Smooth muscle cell (in vitro differentiated cells): ENCODE data around the gene FAM9C. TPM values are rescaled to one million over a fixed set of nuclear protein-coding genes. Genes with fewer than 3 reads are reported as not detected.
"Not testable (repeated sequence)": the region's sequence is repeated elsewhere in the genome, so short reads cannot be mapped to it uniquely, and the experiment has no call there.

ENCODE experiments used
- DNase-seq: peaks from one replicate; lab custom pipeline; 2025; ENCODE audit not compliant: unreplicated experiment; lab: John Stamatoyannopoulos, UW
- H2AFZ ChIP-seq: fragments of 200-600 bp; sonication (generic); 2 replicates; pipeline ENCODE4 v1.6.0; 2016; ENCODE audit warnings: antibody characterized with exemption, low read depth, mild to moderate bottlenecking
- H3F3A ChIP-seq: fragments of 200-600 bp; sonication (generic); 2 replicates; pipeline ENCODE4 v1.6.0; 2017; ENCODE audit warnings: antibody characterized with exemption, low read depth
- H3K27ac ChIP-seq: fragments of 200-600 bp; sonication (generic); 2 replicates; pipeline ENCODE4 v1.5.1; 2016; ENCODE audit warnings: low read depth, mild to moderate bottlenecking
- H3K27me3 ChIP-seq: fragments of 200-600 bp; sonication (generic); 2 replicates; pipeline ENCODE4 v1.6.1; 2016; ENCODE audit warnings: low read depth, mild to moderate bottlenecking
- H3K36me3 ChIP-seq: fragments of 200-600 bp; sonication (generic); 2 replicates; pipeline ENCODE4 v1.5.1; 2016; ENCODE audit warnings: low read depth
- H3K4me1 ChIP-seq: fragments of 200-600 bp; sonication (generic); 2 replicates; pipeline ENCODE4 v1.5.1; 2016; ENCODE audit warnings: low read depth
- H3K4me2 ChIP-seq: fragments of 200-600 bp; sonication (generic); 2 replicates; pipeline ENCODE4 v1.6.0; 2016; ENCODE audit warnings: mild to moderate bottlenecking
- H3K4me3 ChIP-seq: fragments of 200-600 bp; sonication (generic); 2 replicates; pipeline ENCODE4 v1.5.1; 2016; ENCODE audit warnings: mild to moderate bottlenecking
- H3K79me2 ChIP-seq: fragments of 200-600 bp; sonication (generic); 2 replicates; pipeline ENCODE4 v1.6.0; 2016; ENCODE audit warnings: low read depth, mild to moderate bottlenecking
- H3K9ac ChIP-seq: fragments of 200-600 bp; sonication (generic); 2 replicates; pipeline ENCODE4 v1.6.0; 2016; ENCODE audit warnings: low read depth
- H3K9me3 ChIP-seq: fragments of 200-600 bp; sonication (generic); replicated peaks from 2 replicates; pipeline ENCODE4 v1.5.1; 2016; ENCODE audit warnings: low read depth
- H4K20me1 ChIP-seq: fragments of 200-600 bp; sonication (generic); 2 replicates; pipeline ENCODE4 v1.6.0; 2016; ENCODE audit warnings: low read depth
- CTCF ChIP-seq: fragments of 200-600 bp; sonication (generic); IDR thresholded peaks from 2 replicates; pipeline ENCODE4 v1.5.1; 2017; ENCODE audit warnings: borderline replicate concordance, mild to moderate bottlenecking, antibody characterized with exemption; ENCODE audit not compliant: insufficient read depth, poor library complexity, severe bottlenecking
- WGBS: methylation state at CpG from one replicate; pipeline ENCODE4 v1.1.7; 2016; ENCODE audit warnings: low lambda C conversion rate; 5-methylcytosine and 5-hydroxymethylcytosine counted together
- polyA plus RNA-seq: library from polyadenylated mRNA; unstranded; fragments of >200 nt; fragmentation: Nextera tagmentation; extraction: Ambion mirVana; gene quantifications from 2 replicates; pipeline ENCODE4 v1.2.1, GENCODE V29; 2016
- total RNA-seq: library from RNA; depleted of rRNA; stranded (reverse); fragments of >200 nt; gene quantifications from 2 replicates; pipeline ENCODE4 v1.2.3, GENCODE V29; 2014

Gene FAM9C
- total and polyA plus RNA-seq, 2 experiments from 2014 or later, result not detected

DNA sequence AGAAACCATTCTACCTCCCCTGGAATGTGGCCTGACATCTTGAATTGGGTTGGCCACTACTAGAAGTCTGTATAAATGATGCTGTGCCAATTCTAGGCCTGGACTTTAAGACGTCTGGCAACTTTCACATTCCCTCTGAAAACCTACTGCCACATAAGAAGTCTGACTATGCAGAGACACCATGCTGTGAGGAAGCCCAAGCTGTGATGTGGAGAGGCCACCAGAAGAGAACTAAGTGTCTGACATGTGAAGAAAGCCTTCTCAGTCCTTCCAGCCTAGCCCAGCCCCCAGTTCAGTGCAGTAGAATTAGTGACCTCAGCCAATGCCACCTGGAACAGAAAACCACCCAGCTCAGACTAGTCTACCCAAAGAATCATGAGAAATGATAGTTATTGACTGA, 24.2 kb upstream of the FAM9C start:
- WGBS, result 96% methylated on average over 1 of the region's 1 CpG
- Histone ChIP-seq H3K4me3 (no peak overlapping the region), H3K27me3 (no peaks in the 10 kb centered on the region), H3K4me1 (no peaks in the 10 kb centered on the region), H2AFZ (no peak overlapping the region), H3K36me3 (no peaks in the 10 kb centered on the region), H3K79me2 (no peaks in the 10 kb centered on the region), H3K9ac (no peak overlapping the region), H3K4me2 (no peak overlapping the region), H3F3A (no peaks in the 10 kb centered on the region), H3K27ac (no peak overlapping the region), H4K20me1 (no peaks in the 10 kb centered on the region), H3K9me3 (peaks cover 6% of the 10 kb centered on the region)
- DNase-seq, result no peak
- no peak for TF ChIP-seq CTCF

DNA sequence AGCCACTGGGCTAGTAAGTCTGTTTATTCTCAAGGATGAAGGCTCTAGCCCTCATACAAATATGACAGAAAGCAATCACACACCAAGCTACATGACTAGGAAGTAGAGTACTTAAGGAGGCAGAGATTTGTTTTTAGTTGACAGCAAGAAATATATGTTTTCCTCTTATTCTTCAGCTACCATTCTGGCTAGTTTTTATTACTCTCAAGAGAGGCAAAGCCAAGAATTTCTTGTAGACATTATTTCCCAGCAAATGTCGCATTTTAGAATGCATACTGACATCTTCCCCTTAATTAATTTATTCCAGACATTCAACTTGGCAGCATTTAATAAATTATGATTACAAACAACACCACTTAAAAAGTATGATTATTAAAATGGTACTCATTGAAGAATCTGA, 23.4 kb upstream of the FAM9C start:
- H3F3A ChIP-seq, result no peaks in the 10 kb centered on the region
- no peaks in the 10 kb centered on the region for H3K27me3 ChIP-seq
- H3K9me3 ChIP-seq, result peaks cover 6% of the 10 kb centered on the region
- H3K27ac ChIP-seq, result no peak overlapping the region
- WGBS, result 100% methylated on average over 1 of the region's 1 CpG
- H4K20me1 ChIP-seq, result no peaks in the 10 kb centered on the region
- no peak for DNase-seq
- H3K36me3 ChIP-seq, result no peaks in the 10 kb centered on the region
- no peak for TF ChIP-seq CTCF
- H3K9ac ChIP-seq, result no peak overlapping the region
- H3K79me2 ChIP-seq, result no peaks in the 10 kb centered on the region
- no peak overlapping the region for H2AFZ ChIP-seq
- no peak overlapping the region for H3K4me2 ChIP-seq
- H3K4me1 ChIP-seq, result no peaks in the 10 kb centered on the region
- no peak overlapping the region for H3K4me3 ChIP-seq

GRCh38 chrX:13066391-13066790, 22.0 kb upstream of the FAM9C start:
- no peak overlapping the region for H2AFZ ChIP-seq
- H3K9ac ChIP-seq, result no peak overlapping the region
- no peak overlapping the region for H3K4me3 ChIP-seq
- no peak overlapping the region for H3K4me2 ChIP-seq
- H3K9me3 ChIP-seq, result peaks cover 6% of the 10 kb centered on the region
- no peak for TF ChIP-seq CTCF
- no peaks in the 10 kb centered on the region for H3K4me1 ChIP-seq
- H3K27ac ChIP-seq, result no peak overlapping the region
- no peaks in the 10 kb centered on the region for H3K79me2 ChIP-seq
- no peaks in the 10 kb centered on the region for H3F3A ChIP-seq
- no peak for DNase-seq
- no peaks in the 10 kb centered on the region for H3K36me3 ChIP-seq
- no peaks in the 10 kb centered on the region for H3K27me3 ChIP-seq
- no peaks in the 10 kb centered on the region for H4K20me1 ChIP-seq
- 98% methylated on average over 4 of the region's 4 CpGs for WGBS

DNA sequence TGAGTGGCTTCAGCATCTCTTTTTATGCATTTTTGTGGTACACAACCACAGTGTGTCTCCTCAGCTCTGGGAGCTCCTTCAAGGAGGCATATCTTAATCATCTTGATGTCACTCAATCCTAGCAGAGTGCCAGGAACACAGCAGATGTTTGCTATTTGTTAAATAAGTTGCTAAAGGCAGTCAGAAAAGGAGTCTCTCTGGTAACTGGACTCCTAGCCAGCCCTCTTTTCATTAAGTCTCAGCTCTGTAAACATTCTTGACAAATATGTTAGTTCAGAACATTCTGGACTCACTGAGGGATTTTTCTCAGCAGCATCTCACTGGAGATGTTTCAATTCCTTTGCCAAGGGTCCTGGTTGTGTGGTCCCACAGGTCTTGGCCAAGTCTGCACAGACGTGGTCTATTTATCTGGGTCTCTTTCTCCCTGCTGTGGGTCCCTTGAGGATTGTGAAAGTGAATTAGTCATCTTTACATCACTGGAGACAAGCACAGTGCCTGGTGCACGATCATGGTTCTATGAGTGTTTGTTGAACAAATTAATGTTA, 20.3 kb upstream of the FAM9C start:
- Histone ChIP-seq H3K27ac (no peak overlapping the region), H3K4me2 (no peak overlapping the region), H3K4me1 (no peaks in the 10 kb centered on the region), H3K9me3 (no peaks in the 10 kb centered on the region), H3K9ac (no peak overlapping the region), H3K4me3 (no peak overlapping the region), H3K36me3 (no peaks in the 10 kb centered on the region), H2AFZ (no peak overlapping the region), H4K20me1 (no peaks in the 10 kb centered on the region), H3K79me2 (no peaks in the 10 kb centered on the region), H3F3A (peaks cover under 1% of the 10 kb centered on the region), H3K27me3 (no peaks in the 10 kb centered on the region)
- DNase-seq, result no peak
- no peak for TF ChIP-seq CTCF
- WGBS, result 36% methylated on average over 2 of the region's 2 CpGs

GRCh38 chrX:13063124-13063523, 18.7 kb upstream of the FAM9C start:
- WGBS, result 99% methylated on average over 2 of the region's 2 CpGs

GRCh38 chrX:13062331-13062730, 17.9 kb upstream of the FAM9C start:
- not testable (repeated sequence) for H2AFZ ChIP-seq, H3K4me1 ChIP-seq, H3K9ac ChIP-seq, H3K27ac ChIP-seq, H4K20me1 ChIP-seq, H3K9me3 ChIP-seq, H3K4me2 ChIP-seq, H3F3A ChIP-seq, H3K36me3 ChIP-seq, DNase-seq, H3K79me2 ChIP-seq, H3K4me3 ChIP-seq, H3K27me3 ChIP-seq

More at GRCh38 chrX:13063124-13063523, 18.7 kb upstream of the FAM9C start:
- H3K4me2 ChIP-seq, H3K4me1 ChIP-seq, H3K27ac ChIP-seq, H2AFZ ChIP-seq, H3K27me3 ChIP-seq, H4K20me1 ChIP-seq, H3K79me2 ChIP-seq, H3K9ac ChIP-seq, H3K4me3 ChIP-seq, DNase-seq, H3K9me3 ChIP-seq, H3F3A ChIP-seq, H3K36me3 ChIP-seq: not testable (repeated sequence)
